Measurements from ENCODE around the gene KIF19. TPM values are rescaled to one million over a fixed set of nuclear protein-coding genes. Genes with fewer than 3 reads are reported as not detected.

Gene KIF19
- total and polyA plus RNA-seq, 2 of the 8 experiments (the other 6 are each of a cell fraction or from before 2014, with no cell fraction given) = 0.52 to 0.77 TPM

GRCh38 chr17:74393346-74393942, 67.4 kb downstream of the KIF19 start (continued):
- TF ChIP-seq CHD7 (IDR thresholded peaks at IDR 0.05; ENCODE audit: insufficient replicate concordance, low read length) (no peak), TAF1 (IDR thresholded peaks at IDR 0.05; ENCODE audit: low read depth, low read length) (no peak), POLR2AphosphoS5 (IDR thresholded peaks at IDR 0.05; ENCODE audit: low read depth, low read length) (no peak), KDM1A (IDR thresholded peaks at IDR 0.05; ENCODE audit: borderline replicate concordance, low read length) (no peak), RAD21 (IDR thresholded peaks at IDR 0.05 in 1 of 2, conservative IDR thresholded peaks at IDR 0.05 in 1 of 2; ENCODE audit: low read depth in 2 of 2, low read length in 2 of 2) (no peak), FOSL1 (IDR thresholded peaks at IDR 0.05; ENCODE audit: insufficient read depth, low read depth, low read length) (no peak)

Measured in H1 (cell line).